Right forelimb (tissue), 1 donor: ENCODE results near the gene PSMB5.
"Not testable (repeated sequence)": the region's sequence is repeated elsewhere in the genome, so short reads cannot be mapped to it uniquely, and the experiment has no call there.

Source experiments
- DNase-seq: peaks from one replicate; pipeline ENCODE4 v3.0.0-alpha.2; 2018

The PSMB5 gene

DNA sequence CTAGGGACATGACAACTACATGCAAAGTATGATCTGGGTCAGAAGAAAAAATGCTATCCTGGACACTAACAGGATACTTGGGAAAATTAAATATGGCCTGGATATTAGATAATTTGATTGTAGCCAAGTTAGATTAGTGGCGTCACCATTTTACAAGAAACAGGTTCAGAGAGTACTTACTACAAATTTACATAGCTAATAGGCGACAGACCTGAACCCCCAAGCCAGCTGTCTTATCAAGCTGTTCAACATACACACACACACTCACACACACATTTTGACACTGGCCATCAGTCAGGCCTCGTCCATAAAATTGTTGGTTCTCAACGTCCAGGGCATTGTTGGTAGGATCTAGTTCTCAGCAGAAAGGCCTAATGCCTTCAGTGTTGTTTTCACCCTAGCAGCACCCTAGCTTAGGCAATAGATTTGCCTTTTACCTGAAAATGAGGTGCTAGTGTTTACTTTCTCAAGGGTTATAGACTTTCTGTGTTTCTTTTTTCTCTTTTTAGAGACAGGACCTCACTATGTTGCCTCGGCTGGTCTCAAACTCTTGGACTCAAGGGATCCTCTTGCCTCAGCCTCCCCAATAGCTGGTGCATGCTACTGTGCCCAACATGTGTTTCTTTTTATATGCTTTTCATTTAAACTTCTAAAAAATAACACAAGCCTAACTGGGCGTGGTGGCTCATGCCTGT, 21.5 kb downstream of the PSMB5 start:
- no peak for DNase-seq

DNA sequence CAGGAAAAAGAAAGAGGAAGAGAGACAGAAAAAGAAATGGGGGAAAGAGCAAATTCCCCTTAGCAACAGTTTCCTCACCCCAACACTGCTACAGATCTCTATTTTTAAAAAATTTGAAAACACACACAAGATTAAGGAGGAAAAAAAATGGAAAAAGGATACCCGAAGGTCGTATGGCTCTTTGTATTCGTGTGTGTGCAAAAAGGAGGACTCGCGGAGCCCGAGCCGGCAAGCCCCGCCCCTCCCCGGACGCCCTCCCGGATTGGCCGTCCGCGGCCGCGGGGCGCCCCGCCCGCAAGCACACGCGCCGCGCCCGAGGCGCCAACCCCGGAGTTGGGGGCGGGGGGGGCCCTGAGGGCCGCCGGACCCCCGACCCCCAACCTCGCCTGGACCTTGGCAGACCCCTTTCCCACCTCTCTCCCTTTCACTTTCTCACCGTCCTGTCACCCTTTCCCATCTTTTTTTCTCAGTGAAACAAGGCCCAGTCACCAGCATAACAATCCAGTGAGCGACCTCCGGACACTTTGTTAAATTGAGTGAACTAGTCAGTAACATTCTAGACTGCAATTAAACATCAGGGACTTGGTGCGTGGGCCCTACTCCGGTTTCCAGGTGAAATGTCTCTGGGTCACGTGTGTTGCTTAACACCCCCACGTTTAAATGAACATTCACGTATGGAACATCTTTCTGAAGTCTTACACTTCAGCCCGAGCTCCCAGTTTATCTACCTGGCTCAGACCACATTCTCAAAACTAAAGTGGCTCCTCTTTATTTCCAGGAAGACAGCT, 24.6 kb downstream of the PSMB5 start, which contains the start of gene C14orf93:
C14orf93 (minus strand) TSS at position 205 of the 788 bp plus-strand sequence. CDS start 11,120 bp downstream, outside the sequence.
- DNase-seq = peak; percentile 88

DNA sequence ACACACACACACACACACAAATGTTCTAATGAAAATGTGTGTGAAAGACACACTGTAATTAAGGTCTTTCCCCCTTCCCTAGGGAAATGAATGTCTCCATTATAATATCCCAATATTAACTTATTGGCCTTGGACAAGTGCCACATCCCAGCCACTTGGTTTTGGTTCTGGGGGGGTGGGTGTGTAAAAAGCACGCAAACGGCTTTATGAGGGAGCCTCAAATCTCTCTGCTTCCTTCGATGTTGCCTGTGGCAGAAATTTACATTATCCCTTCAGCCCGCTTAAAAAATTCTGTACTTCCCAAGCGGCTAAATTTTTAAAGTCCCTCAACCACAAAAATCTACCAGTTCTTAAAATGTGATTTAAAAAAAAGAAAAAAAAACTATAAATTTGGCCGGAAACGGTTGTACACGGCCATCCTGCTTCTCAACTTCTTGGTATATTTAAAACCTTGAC, 25.2 kb downstream of the PSMB5 start:
- no peak for DNase-seq

DNA sequence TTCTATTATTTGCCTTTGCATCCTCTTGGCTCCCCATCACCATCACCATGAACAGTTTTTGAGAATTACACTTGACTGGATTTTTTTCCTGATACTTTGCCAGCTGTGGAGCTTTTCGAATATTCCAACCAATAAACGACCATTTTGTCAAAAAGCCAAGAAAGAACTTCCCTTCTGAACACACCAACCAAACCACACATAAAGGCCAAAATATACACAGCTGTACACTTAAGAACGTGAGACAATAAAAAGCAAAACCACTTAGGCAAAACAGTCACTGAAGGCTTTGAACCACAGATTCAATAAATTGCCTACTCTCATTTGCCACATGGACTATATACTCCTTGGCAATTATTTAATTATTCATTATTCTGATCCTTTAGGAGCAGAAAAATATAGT, 25.9 kb downstream of the PSMB5 start:
- no peak for DNase-seq

DNA sequence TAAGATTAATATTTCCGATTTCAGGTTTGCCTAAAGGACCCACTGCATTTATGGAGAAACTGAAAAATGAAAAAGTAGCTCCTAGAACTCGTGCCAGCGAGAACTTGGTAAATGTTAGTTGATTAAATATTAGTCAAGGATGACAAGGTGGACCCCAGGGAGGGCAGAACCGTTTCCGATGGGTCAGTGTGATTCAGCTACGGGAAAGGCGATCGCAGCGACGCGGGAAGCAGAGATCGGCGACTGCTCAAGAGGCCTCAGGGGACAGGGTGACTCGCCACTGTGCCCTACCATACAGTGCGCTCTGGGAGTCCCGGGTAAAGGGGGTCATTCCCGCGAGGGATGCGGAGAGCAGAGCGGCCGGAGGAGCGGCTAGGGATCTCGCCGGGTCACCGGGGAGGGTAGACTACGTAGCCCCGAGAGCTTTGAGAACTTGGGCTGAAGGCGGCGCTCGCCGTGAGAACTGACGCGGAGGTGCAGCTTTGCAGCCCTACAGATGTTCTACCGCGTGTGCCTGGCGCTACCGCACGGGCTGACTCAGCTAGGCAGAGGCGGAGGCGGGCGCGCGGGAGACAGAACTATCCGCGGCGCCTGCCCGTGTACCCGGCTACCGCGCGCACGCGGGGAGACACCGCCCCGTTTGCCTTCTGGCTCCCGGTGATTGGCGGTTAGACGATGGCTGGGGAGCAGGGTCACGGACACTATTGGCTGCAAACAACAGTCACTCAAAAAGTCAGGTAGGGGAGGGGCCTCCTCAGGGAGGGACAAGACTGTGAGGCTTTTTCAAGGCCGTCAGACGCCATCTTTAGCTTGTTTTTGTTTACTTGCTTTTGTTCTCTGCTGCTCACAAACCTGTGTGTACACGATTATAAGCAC, 27.9 kb downstream of the PSMB5 start:
- peak; percentile 97 for DNase-seq

DNA sequence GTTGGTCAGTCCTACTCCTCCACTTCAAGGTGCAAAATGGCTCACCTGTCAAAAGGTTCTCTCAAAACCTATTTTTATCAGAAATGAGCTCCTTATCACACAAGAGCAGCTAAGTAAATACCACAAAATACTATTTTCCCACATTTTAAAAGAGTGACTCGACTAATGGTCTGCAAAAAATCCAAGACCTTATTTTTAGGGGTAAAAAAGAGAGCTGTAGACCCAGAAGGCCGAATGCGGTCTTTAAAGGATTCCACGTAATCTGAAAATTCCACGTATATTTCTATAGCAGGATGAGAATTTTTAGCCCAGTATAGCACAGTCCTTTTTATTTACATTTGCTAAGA, 28.5 kb downstream of the PSMB5 start:
- no peak for DNase-seq

DNA sequence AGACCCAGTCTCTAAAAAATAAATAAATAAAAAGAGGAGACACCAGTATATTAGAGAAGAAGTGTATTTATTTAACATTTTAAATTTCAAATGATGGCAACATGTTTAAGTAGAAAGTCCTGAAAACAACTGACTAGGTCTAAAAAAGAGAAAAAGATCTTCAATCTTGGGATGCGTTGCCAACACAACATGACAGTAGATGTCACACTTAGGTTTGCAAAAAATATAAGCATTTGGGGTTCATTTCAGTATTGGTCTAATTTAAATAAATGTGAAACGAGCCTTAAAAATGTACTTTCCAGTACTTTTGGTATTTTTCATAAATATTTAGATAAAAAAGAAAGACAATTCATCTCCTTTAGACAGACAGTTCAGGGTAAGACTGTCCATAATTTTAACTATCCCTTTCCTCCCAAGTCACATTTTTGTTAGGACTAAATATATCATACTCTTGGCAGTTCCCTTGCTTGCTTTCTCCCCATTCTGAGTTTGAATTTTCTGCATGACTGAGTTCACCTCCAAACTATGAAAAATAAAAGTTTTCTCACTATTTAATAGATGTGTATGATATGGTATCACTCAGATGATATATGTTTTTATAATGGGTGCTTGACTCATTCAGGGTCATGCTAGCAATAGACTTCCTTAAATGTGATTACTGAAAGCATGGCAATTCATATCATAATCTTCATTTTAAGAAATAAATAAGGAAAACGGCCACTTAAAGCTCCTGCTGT, 29.1 kb downstream of the PSMB5 start:
- no peak for DNase-seq

DNA sequence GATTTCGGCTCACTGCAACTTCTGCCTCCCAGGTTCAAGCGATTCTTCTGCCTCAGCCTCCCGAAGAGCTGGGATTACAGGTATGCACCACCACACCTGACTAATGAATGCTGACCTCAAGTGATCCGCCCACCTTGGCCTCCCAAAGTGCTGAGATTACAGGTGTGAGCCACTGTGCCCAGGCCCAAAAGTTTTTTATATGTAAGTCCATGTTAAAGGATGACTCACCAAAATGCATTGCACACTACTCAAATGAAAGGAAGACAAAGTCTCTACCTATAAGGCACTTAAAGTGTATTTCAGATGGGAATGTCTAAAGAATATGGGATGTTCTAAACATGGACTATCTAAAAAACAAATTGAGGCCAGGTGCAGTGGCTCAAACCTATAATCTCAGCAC, 30.4 kb downstream of the PSMB5 start:
- not testable (repeated sequence) for DNase-seq

DNA sequence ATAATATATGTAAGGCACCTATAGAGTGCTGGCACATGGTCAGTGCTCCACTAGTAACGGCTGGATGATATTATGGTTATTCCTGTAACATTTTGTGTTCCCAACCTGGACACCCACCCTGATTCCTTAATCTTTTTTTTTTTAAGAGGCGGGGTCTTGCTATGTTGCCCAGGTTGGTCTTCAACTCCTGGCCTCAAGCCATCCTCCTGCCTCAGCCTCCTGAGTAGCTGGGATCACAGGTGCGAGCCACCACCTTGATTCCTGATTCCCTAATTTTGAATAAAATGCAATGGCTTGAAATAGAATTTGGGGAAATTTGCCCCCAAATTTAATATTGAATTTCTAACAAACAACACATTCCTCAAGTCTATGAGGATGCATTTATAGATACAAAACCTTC, 32.1 kb downstream of the PSMB5 start:
- DNase-seq = no peak

DNA sequence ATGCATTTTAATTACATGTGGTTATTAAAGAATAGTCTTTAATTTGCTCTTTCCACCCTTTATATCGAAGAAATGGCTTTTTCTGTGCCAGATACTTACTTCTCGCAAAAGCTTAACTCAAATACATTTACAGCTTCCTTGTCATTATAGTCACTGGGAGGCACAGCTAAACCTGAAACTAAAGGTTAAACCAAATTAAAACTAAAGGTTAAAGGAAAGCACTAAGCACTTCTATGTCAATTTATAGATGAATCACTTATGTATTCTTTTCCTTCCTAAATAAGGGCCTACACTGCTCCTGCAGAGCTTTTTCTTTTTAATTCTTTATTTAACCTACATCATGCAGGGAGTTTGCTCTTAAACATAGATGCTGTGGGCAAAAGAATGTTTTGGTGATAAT, 33.8 kb downstream of the PSMB5 start:
- DNase-seq = no peak

DNA sequence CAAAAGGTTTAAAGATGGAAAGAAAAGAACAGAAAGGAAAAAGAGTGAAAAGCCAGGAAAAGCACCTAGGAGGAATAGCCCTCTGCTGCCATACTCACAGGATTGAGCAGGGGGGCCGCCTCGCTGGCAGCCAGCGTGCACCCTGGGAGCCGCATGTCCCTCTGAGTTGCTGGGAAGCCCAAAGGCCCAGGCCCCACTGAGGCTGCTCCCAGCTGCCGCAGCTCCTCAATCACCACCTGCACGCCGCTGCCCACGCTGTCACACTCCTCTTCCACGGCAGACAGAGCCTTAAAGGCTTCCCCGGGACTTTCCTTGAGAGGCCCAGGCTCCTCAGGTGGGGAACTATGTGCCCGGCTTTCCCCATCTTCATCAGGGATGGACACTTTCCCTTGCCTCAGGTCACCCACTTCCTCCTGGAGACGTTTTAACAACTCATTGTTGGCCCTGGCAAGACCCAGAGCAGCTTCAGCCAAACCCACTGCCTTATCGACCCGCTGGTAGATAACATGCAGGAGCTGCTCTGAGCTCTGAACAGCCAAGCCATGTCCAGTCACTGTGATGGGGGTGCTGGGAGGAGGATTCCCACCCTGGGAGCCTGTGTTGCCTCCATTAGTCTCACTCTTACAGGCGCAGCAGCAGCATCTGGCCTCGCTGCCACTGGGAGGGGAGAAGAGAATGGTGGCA, 36.2 kb downstream of the PSMB5 start:
- DNase-seq = no peak

DNA sequence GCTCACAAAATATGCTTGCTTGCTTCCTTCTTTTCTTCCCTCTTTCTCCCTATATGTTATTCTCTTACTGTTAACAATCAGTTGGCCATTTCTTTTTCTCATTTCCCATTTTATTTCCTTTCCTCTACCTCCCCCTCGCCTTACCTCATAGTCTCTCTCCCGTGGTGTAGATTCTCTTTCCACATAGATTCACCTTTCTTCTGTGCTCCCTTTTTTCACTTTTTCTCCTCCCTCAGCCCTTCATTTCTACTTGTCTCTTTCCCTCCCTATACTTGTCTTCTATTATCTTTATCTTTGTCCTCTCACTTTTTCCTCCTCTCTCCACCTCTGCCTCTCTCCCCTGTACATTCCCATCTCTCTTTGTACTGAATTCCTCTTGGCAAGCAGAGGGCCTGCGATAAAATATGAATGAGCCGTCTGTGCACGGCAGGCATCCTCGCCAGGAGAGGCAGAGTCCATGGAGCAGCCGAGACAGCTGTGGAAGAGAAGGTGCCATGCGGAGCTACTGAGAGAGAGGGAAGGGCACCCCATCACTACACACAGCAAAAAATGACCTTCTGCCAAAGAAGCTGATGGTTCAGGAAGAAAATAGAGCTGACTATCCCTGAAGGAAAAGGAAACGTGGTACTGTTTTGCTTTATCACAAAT, 36.9 kb downstream of the PSMB5 start:
- DNase-seq = no peak

DNA sequence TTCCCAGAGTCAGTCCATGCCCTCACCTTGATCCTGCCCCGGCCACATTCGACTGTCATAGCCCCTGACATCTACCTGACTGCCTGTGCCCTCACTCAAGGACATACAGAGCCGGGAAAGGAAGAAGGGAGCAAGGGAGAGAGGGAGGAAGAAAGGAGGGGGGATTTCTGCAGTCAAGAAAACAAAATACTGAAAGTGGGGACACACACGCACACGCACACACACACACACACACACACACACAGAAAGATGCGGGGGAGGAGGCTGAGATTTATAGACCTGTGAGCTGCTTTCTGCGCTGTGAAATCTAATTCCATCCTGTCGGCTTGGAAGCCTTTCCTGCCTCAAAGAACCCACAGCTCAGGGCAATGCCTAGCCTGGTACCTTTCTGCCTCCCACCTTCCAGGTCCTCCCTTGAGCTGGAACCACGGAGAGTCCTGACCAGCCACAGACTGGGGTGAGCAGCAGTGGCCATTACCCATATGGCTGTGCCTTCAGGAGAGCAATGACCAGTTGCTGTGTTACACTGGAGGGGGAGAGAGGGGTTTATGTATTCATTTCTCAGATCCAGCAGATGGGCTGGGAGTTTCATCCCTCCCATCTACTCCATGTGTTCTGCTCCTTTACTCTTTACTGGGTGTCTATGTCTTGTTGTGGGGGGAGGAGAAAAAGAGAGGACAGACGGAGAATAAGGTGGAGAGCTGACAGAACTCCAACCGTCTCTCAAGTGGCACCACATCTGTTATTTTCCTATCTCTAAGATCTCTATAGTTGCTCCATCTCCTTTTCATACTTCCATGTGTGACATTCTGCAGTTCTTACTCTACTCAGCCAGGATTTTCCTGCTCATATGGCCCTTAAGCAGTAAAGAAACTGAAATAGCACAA, 37.7 kb downstream of the PSMB5 start:
- no peak for DNase-seq

DNA sequence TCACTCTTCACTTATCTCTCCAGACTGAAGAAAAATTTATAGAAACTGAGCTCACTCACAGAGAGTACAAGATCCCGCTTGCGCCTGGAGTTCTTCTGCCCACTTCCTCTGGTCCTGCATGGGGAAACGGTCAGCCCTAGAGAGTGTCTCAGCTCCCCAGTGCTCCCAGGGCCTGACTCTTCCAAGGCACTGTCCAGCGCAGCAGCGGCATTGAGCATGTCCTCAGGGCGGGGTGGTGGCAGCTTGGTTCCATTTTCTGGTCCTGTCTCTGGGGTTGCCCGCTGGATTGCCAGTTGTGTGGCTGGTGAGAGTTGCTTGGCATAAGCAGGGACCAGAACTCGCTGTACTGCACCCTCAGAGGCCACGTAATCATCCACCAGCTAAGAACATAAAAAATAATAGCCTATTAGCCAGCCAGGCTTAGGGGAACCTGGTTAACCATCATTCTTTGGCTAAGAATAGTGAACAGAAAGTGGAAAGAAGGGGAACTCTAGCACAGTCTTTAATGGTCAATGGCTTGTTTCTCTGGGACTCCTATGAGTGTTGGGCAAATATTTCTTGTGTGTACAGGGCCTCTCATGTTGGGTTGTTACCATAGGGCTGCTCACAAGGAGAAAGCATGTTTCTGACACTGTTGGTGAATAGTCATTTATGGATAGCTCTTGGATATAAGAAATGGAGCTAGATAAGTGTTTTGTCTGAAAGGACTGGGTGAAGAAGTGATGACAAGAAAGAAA, 38.6 kb downstream of the PSMB5 start:
- DNase-seq = no peak

DNA sequence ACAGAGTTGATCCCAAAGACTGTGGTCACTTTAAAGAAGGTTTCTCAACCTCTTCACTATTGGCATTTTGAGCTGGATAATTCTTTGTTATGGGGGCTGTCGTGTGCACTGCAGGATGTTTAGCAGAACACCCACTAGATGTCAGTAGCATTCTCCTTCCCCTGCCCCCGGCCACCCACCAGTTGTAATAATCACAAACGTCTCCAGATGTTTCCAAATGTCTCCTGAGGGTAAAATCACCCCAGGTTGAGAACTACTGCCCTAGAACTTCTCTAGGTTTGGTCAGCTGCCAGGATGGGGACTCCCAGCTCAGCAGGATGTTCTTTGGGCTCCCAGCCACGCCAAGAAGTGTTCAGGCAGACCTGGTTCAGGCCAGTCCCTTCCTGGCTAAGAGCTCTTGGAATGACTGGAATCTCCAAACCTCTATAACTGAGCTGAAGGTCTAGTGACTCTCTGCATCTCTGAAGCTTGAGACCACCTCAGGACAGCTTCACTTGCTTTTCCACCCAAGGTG, 39.9 kb downstream of the PSMB5 start:
- peak; percentile 62 for DNase-seq

DNA sequence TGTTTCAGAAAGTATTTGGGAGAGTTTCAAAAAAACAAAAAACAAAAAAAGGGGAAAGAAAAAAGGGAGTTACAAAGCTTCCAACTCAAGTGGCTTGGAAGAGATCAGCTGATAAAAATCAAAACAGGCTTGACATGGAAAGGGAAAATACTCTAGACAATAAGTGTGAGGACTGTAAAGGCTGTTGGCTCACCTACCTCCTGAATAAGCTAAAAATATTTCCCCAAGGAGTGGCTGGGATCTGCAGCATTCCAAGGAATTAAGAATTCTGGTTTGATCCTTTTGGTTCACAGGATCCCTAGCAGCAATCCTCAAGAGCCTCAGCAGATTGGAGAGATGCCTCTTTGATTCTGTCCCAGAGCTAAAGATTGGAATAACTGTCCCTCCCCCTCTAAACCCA, 41.2 kb downstream of the PSMB5 start:
- DNase-seq = no peak

DNA sequence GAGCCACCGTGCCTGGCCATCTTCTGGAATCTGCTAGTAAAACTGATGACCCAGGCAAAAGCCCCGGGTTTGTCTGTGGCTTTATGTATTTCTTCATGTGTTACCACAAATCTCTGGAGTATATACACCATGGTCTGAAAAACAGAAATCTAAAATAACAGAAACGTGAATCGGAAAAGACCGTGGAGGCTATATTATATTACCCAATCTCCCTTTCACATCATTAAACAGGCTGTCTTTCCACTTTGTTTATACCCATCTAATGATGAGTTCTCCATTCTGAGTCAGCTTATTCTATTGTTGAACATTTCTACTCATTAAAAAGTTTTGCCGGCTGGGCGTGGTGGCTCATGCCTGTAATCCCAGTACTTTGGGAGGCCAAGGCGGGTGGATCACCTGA, 42.8 kb downstream of the PSMB5 start:
- DNase-seq = no peak

DNA sequence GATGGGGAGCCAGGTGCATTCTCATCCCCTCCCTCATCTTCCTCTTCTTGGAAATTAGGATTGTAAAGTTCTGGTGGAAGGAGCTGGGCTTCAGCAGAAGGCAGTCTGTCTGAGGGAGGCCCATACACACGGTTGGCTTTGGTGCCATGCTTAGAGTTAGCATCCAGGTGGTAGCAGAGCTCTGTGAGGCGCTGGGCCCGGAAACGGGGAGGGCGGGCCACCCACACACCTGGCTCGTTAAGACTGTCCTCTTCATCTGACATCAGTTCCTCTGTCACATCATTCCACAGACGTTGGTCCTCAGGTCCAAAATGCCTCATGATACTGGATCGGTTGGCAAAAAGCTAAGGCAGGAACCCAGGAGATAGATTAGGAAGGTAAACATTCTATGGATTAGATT, 47.4 kb downstream of the PSMB5 start:
- no peak for DNase-seq

DNA sequence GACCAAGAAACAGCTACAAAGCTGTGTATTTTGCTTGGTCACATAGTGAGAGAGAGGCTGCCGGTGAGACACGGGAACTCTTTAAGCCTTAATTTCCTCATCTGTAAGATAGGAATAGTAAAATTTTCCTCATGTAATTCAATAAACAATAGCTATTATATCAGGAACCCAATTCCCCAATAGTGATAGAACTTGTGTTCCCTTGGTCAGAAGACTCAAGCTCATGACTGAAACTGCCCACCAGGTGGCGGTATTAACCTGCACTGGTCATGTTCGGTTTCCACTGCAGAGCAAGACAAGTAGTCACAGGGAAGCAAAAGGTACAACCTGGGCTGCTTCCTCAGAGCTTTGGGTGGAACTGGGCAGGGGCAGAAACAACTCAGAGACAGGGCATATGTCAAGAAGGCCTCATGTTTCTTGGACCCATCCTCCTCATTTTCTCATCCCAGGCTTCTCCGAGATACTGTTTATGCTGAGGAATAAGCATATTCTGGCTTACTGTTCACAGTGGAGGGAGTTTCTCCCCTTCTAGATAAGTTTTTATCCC, 48.1 kb downstream of the PSMB5 start:
- peak; percentile 92 for DNase-seq
